Muscle of leg (tissue), 11 donors: ENCODE results near the gene RAB25. TPM values are rescaled to one million over a fixed set of nuclear protein-coding genes. Genes with fewer than 3 reads are reported as not detected.
A peak's percentile ranks its signal among the peaks of the same experiment; 100 is the strongest.

Experiments used
- DNase-seq: peaks from one replicate; pipeline ENCODE4 v3.0.0; 2013
- H3K27ac ChIP-seq: one replicate; pipeline ENCODE4 v1.5.1; 2013; ENCODE audit warnings: mild to moderate bottlenecking, low read length, control low read depth
- H3K27me3 ChIP-seq: one replicate; pipeline ENCODE4 v1.6.1; 2013; ENCODE audit warnings: low read length; ENCODE audit not compliant: control insufficient read depth, insufficient read depth
- H3K36me3 ChIP-seq: one replicate; pipeline ENCODE4 v1.6.1; 2013; ENCODE audit warnings: low read length; ENCODE audit not compliant: control insufficient read depth, insufficient read depth
- H3K4me1 ChIP-seq: one replicate; pipeline ENCODE4 v1.6.1; 2013; ENCODE audit warnings: low read length; ENCODE audit not compliant: control insufficient read depth, insufficient read depth
- H3K4me3 ChIP-seq: one replicate; pipeline ENCODE4 v1.5.1; 2013; ENCODE audit warnings: low read length, control low read depth
- H3K9me3 ChIP-seq: replicated peaks from 2 replicates; pipeline ENCODE4 v1.6.1; 2013; ENCODE audit warnings: low read depth, low read length; ENCODE audit not compliant: control insufficient read depth
- WGBS: methylation state at CpG from one replicate; pipeline ENCODE4 v1.1.5; 2013; ENCODE audit warnings: missing lambda C conversion rate; ENCODE audit not compliant: insufficient coverage; 5-methylcytosine and 5-hydroxymethylcytosine counted together
- polyA plus RNA-seq, 8 donors: library from polyadenylated mRNA; unstranded; fragments of 120-200 nt; gene quantifications; one replicate each; pipeline versions ENCODE4 v1.2.1 to v1.2.3, GENCODE V29; 2013; ENCODE audit warnings: inconsistent platforms in 1 of 8, low replicate concordance in 1 of 8; ENCODE audit not compliant: insufficient read length in 8 of 8, insufficient read depth in 1 of 8
- total RNA-seq: library from RNA; stranded (reverse); fragments of 120-200 nt; gene quantifications from one replicate; pipeline ENCODE4 v1.2.4, GENCODE V29; 2013

The RAB25 gene
- total and polyA plus RNA-seq, 9 donors, result 0.16 to 7.4 (median 0.30) TPM; not detected in 1

DNA sequence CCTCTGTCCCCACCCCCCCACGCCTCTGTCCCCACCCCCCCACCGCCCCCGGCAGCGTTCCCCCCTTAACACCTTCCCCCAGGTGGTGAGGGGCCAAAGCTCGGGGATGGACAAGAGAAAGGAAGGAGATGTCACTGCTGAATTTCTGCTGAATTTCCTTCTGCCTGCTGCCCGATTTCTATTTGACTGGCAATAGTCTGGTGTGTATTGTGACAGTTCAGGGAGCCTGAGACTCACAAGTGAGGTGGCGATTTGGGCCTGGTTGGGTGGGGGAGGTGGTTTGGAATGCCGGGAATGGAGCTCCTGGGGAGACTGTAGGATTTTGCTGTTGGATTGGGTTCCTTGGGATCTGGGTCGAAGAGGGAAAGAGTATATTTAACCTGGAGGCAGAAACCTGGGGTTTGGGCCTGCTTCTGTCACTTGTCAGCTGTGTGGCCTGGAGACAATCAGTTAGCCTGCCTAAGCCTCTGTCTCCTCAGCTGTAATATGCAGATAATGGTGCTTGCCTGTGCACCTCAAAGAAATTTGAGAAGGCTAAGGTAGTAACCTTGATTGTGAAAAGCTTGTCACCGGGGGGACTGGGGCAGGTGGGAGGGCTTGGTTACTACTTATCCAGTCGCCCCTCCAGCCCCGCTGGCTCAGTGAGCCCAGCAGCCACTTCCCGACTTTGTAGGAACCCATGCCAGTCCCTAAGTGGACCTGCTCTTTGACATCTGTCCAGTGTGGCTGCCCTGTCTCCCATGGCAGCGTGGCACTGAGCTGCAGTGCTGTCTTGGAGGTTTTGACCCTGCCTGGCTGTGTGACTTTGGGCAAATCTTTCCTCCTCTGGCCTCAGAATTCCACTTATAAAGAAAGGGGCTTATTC, 45.9 kb downstream of the RAB25 start:
- Histone ChIP-seq H3K36me3 (no peaks in the 10 kb centered on the region), H3K9me3 (no peaks in the 10 kb centered on the region), H3K27ac (peak overlapping the region; percentile 97), H3K4me1 (peaks cover 67% of the 10 kb centered on the region), H3K27me3 (no peaks in the 10 kb centered on the region), H3K4me3 (peak overlapping the region; percentile 9)
- 14% methylated on average over 7 of the region's 14 CpGs for WGBS
- no peak for DNase-seq

DNA sequence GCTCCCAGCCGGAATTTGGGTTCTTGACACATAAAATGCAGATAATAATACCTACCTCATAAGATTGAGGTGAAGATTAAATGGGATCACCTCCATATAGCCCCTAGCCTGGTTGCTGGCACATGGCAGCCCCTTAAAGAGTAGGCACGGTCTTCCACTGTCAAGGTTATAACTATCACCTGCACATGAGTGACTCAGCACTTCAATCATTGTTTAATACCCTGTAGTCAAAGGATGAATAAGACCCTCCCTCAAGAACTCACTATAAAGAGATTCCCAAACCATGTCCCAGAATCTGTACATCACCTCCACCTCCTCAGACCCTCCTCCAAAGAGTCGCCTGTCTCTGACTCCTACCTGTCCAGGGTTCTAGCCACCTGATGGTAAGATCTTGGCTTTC, 47.1 kb downstream of the RAB25 start:
- DNase-seq, result no peak
- no peak overlapping the region for H3K27ac ChIP-seq
- no peaks in the 10 kb centered on the region for H3K36me3 ChIP-seq
- no peaks in the 10 kb centered on the region for H3K9me3 ChIP-seq
- peaks cover 67% of the 10 kb centered on the region for H3K4me1 ChIP-seq
- 83% methylated on average over 2 of the region's 3 CpGs for WGBS
- no peak overlapping the region for H3K4me3 ChIP-seq
- no peaks in the 10 kb centered on the region for H3K27me3 ChIP-seq

DNA sequence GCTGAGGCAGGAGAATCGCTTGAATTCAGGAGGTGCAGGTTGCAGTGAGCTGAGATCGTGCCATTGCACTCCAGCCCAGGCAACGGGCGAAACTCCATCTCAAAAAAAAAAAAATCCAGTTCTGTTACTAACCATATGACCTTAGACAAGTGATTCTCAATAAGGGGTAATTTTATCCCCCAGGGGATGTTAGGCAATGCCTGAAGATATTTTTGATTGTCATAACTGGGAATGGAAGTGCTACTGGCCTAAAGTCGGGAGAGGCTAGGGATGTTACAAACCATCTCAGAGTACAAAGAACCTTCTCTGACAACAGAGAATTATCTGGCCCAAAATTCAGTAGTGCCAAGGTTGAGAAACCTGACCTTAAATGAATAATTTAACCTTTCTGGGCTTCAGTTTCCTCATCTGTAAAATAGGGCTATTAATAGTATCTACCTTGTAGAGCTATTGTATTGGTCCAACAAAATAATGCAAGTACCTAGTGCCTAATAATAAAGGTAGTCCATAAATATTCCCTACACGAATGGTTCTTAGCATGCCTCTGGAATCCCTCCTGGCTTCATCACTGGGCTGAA, 47.8 kb downstream of the RAB25 start:
- no peak overlapping the region for H3K4me3 ChIP-seq
- no peak for DNase-seq

DNA sequence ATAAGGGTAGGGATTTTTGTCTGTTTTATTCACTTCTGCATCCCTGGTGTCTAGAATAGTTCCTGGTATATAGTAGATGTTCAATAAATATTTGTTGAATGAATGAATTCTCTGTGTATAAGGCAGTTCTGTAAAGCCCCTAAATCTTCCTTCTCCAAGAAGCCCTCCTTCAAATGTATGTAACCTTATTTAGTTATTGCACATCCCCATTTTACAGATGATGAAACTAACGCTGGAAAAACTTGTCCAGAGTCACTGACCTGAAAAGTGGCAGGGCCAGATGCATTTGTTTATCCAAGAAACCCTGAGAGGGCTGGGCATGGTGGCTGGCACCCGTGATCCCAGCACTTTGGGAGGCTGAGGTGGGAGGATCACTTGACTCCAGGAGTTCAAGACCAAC, 49.3 kb downstream of the RAB25 start:
- Histone ChIP-seq H3K4me3 (no peak overlapping the region), H3K27me3 (no peaks in the 10 kb centered on the region), H3K4me1 (peaks cover 59% of the 10 kb centered on the region), H3K27ac (no peak overlapping the region), H3K9me3 (no peaks in the 10 kb centered on the region), H3K36me3 (no peaks in the 10 kb centered on the region)
- WGBS, result 80% methylated on average over 1 of the region's 2 CpGs
- no peak for DNase-seq

More for the DNA sequence above, 47.8 kb downstream of the RAB25 start:
- no peaks in the 10 kb centered on the region for H3K9me3 ChIP-seq
- peaks cover 67% of the 10 kb centered on the region for H3K4me1 ChIP-seq
- WGBS, result 100% methylated on average over 1 of the region's 6 CpGs
- no peak overlapping the region for H3K27ac ChIP-seq
- H3K36me3 ChIP-seq, result no peaks in the 10 kb centered on the region
- no peaks in the 10 kb centered on the region for H3K27me3 ChIP-seq

DNA sequence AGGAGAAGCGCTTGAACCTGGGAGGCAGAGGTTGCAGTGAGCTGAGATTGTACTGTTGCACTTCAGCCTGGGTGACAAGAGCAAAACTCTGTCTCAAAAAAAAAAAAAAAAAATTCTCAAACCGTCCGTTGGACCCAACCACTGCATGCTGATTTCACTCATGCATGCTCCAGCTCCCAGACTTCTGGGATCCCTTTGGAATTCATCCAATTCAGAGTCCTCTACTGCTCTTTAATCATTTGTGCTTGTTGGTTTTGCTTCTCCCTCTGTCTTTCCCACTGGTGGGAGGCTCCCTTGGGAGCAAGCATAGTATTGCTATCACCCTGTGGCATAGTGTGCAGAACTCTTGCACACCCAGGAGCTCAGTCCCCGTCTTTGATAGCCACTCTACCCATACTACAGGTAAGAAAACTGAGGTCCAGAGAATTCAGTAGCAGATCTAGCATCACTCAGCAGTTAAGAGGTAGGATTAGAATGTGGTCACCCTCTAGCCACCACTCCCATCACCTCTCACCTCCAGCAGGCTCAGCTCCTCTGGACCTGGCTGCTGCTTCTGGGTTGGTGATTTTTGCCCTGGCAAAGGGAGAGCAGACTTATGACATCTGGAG, 50.5 kb downstream of the RAB25 start:
- 21% methylated on average over 2 of the region's 4 CpGs for WGBS
- no peaks in the 10 kb centered on the region for H3K27me3 ChIP-seq
- H3K4me1 ChIP-seq, result peaks cover 50% of the 10 kb centered on the region

DNA sequence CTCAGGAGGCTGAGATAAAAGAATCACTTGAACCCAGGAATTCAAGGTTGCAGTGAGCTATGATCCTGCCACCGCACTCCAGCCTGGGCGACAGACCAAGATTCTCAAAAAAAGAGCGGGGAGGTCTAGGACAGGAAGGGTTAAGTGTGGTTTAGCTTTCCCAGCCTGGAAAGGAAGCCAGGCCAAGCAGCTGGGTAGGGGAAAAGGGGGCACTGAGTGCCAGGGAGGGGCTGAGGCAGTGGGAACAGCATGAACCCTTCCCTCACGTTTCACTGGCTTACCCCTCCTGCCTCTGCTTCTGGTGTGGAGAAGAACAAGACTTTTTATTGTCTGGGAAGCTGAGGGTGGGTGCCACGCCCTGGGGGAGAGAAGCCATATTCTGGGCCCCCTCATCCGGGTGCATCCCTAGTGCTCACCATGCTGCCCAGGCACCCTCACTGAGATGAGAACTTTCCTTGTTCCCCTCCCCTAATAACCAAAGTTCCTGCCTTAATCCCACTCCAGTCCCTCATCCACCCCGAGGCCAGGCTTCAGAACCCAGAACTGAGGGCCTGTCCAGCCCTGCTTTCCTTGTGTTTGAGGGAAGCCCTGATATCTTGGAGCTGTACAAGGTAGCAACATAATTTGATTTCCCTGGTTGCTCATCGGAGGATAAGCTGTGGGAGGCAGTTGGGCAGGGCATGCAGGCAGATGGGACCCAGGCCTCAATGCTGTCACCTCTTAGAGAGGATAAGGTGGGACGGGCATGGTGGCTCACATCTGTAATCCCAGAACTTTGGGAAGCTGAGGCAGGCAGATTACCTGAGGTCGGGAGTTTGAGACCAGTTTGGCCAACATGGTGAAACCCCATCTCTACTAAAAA, 51.5 kb downstream of the RAB25 start:
- 70% methylated on average over 4 of the region's 10 CpGs for WGBS
- peaks cover 50% of the 10 kb centered on the region for H3K4me1 ChIP-seq
- H3K36me3 ChIP-seq, result peaks cover 4% of the 10 kb centered on the region
- H3K27me3 ChIP-seq, result no peaks in the 10 kb centered on the region
- peak; percentile 71 for DNase-seq
- no peaks in the 10 kb centered on the region for H3K9me3 ChIP-seq
- H3K4me3 ChIP-seq, result no peak overlapping the region
- peak overlapping the region; percentile 98 for H3K27ac ChIP-seq

More for the DNA sequence above, 50.5 kb downstream of the RAB25 start:
- no peak for DNase-seq
- Histone ChIP-seq H3K4me3 (no peak overlapping the region), H3K36me3 (peaks cover 3% of the 10 kb centered on the region), H3K9me3 (no peaks in the 10 kb centered on the region), H3K27ac (peak overlapping the region; percentile 98)

DNA sequence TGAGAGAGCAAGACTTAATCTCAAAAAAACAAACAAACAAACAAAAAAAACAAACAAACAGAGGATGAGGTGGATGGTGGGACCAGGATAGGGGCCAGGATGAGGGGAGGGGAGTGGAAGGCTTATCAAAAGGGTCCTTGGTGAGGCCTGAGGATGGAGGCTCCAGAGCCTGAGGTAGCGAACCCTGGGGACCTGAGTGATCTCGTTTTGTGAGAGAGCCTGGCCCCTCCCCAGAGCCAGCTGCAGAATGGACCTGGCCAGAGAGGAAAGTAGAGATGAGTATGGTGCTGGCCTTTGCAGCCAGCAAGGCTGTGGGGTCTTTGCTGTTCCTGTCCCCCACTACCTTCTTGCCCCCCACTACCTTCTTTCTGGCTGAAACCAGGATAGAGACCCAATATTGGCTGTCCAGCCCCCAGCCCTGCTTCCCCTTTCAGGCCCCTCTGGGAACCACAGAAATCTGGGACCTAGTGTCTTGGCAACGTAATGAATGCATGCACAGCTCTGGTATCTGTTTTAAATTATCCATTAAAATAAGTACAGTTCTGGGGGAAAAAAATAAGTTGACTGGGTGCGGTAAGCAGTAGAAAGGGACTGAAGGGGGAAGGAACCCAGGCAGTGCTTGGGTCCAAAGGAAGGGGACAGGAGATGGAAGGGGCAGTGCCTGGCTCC, 52.5 kb downstream of the RAB25 start:
- Histone ChIP-seq H3K36me3 (peaks cover 12% of the 10 kb centered on the region), H3K4me3 (no peak overlapping the region), H3K27ac (peak overlapping the region; percentile 98), H3K27me3 (no peaks in the 10 kb centered on the region), H3K4me1 (peaks cover 58% of the 10 kb centered on the region), H3K9me3 (no peaks in the 10 kb centered on the region)
- WGBS, result 25% methylated on average over 1 of the region's 4 CpGs
- peak; percentile 76 for DNase-seq

DNA sequence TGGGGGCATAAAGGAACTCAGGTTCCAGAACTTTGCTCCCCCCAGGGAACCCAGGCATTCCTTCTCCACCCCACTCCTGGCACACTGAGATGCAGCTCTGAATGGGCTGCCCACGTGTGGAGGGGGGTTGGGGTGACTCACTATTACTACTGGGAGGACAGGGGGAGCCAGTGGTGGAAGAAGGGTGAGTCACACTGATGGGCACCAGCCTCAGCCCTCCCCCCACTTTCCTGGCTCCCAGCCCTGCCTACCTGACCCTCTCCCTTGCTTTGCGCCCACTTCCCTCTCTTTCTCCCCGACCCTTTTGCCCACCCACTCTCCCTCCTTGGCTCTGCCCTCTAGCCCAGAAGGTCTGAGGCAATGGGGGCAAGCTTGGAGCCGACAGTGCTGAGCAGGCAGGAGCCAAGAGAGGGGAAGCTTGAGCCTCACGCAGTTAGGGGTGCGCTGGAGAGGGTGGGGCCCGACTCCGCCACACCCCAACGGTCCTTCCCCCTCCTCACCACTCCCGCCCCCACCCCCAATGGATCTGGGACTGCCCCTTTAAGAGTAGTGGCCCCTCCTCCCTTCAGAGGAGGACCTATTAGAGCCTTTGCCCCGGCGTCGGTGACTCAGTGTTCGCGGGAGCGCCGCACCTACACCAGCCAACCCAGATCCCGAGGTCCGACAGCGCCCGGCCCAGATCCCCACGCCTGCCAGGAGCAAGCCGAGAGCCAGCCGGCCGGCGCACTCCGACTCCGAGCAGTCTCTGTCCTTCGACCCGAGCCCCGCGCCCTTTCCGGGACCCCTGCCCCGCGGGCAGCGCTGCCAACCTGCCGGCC, 53.4 kb downstream of the RAB25 start, which contains the start of gene LMNA:
Gene LMNA, plus strand, starts transcription at position 611 of the 818 bp plus-strand sequence. CDS start 208 bp downstream, outside the sequence.
- H3K4me1 ChIP-seq, result peaks cover 66% of the 10 kb centered on the region
- DNase-seq, result peak; percentile 97
- H3K27me3 ChIP-seq, result no peaks in the 10 kb centered on the region
- H3K4me3 ChIP-seq, result peak within 1 kb of the TSS; percentile 100
- peaks cover 16% of the 10 kb centered on the region for H3K36me3 ChIP-seq
- H3K27ac ChIP-seq, result peak within 1 kb of the TSS; percentile 98
- no peaks in the 10 kb centered on the region for H3K9me3 ChIP-seq
- under 1% methylated on average over 27 of the region's 37 CpGs for WGBS
